ENCODE data around the gene SLC66A1. TPM values are rescaled to one million over a fixed set of nuclear protein-coding genes. Genes with fewer than 3 reads are reported as not detected.
A peak's percentile ranks its signal among the peaks of the same experiment; 100 is the strongest.

Gene SLC66A1
- total and polyA plus RNA-seq, 9 of the 15 experiments (the other 6 are each of a cell fraction or from before 2014, with no cell fraction given), result 1.2 to 40.8 (median 18.6) TPM

DNA sequence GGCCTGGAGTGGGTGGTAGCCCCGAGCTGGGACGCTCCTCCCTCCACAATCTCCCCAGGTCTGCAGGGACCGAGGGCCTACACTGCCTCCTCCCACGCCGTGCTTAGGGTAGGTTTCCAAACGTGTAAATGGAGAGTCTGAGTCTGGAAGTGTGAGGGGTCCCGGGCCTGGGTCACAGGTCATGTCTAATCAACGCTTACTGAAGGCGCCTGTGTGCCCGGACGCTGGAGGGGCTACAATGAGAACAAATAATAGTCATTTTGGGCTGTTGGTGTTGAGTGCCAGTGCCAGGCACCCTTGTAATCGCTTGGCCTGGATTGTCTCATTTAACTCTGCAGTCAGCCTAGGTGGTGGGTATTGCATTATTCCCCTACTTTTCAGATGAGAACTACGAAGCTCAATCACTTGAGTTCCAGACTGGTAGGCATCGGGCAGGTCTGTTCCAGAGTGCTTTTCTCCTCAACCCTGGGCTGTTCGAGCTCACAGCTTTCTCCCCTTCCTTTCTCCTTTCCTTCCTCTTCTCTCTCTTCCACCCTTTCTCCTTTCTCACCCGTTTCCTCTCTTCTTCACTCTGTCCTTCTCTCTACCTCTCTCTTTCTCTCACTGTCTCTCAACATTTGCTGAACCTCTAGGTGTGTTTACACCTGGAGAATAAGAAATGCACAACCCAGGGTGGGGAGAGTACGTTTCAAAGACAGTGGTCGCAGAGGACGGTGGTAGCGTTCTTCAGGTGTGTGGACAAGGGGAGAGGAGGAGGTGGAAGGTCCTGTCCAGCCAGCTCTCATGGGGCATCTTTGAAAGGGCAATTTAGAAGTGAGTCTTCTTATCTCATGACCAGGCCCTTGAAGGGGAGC lies 883 bp downstream of the SLC66A1 start (continued):
- peak in 2 of 3 experiments; percentile 44 for TF ChIP-seq YY1 (IDR thresholded peaks at IDR 0.05; ENCODE audit: borderline replicate concordance in 1 of 3, control insufficient read depth in 1 of 3, extremely low read depth in 1 of 3, insufficient read depth in 3 of 3, insufficient read length in 1 of 3, insufficient replicate concordance in 2 of 3, low read depth in 1 of 3, low read length in 2 of 3)
- TF ChIP-seq ZNF830 (CRISPR knock-in tag; IDR thresholded peaks at IDR 0.05), result no peak
- no peak for TF ChIP-seq ESRRA (IDR thresholded peaks at IDR 0.05; ENCODE audit: borderline replicate concordance, low read depth)
- TF ChIP-seq, protein P1, sequence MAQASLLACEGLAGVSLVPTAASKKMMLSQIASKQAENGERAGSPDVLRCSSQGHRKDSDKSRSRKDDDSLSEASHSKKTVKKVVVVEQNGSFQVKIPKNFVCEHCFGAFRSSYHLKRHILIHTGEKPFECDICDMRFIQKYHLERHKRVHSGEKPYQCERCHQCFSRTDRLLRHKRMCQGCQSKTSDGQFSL (CRISPR knock-in tag; IDR thresholded peaks at IDR 0.05), result no peak
- TF ChIP-seq, protein P1 (tag; IDR thresholded peaks at IDR 0.05), result no peak
- TF ChIP-seq ZNF668 (CRISPR knock-in tag; IDR thresholded peaks at IDR 0.05), result no peak
- TF ChIP-seq HDAC2 (IDR thresholded peaks at IDR 0.05), result 0 out of 2 replicates have a peak, but pooled peaks have one; percentile 1
- no peak for TF ChIP-seq HNRNPH1 (optimal IDR thresholded peaks at IDR 0.05; ENCODE audit: low read depth, low read length)
- TF ChIP-seq, protein P2, sequence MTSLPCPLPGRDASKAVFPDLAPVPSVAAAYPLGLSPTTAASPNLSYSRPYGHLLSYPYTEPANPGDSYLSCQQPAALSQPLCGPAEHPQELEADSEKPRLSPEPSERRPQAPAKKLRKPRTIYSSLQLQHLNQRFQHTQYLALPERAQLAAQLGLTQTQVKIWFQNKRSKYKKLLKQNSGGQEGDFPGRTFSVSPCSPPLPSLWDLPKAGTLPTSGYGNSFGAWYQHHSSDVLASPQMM (CRISPR knock-in tag; IDR thresholded peaks at IDR 0.05), result no peak
- no peak for TF ChIP-seq BRD4 (IDR thresholded peaks at IDR 0.05)
- no peak for TF ChIP-seq ZNF696 (CRISPR knock-in tag; conservative IDR thresholded peaks at IDR 0.05)
- TF ChIP-seq, protein P3, sequence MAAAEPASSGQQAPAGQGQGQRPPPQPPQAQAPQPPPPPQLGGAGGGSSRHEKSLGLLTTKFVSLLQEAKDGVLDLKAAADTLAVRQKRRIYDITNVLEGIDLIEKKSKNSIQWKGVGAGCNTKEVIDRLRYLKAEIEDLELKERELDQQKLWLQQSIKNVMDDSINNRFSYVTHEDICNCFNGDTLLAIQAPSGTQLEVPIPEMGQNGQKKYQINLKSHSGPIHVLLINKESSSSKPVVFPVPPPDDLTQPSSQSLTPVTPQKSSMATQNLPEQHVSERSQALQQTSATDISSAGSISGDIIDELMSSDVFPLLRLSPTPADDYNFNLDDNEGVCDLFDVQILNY (CRISPR knock-in tag; IDR thresholded peaks at IDR 0.05), result no peak
- no peak for TF ChIP-seq FOXJ2 (tag; IDR thresholded peaks at IDR 0.05)
- TF ChIP-seq, protein P4, sequence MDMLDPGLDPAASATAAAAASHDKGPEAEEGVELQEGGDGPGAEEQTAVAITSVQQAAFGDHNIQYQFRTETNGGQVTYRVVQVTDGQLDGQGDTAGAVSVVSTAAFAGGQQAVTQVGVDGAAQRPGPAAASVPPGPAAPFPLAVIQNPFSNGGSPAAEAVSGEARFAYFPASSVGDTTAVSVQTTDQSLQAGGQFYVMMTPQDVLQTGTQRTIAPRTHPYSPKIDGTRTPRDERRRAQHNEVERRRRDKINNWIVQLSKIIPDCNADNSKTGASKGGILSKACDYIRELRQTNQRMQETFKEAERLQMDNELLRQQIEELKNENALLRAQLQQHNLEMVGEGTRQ (CRISPR knock-in tag; IDR thresholded peaks at IDR 0.05), result no peak

Data from K562 (cell line).